ENCODE data around the gene NDUFV2.
"Not testable (repeated sequence)": the region's sequence is repeated elsewhere in the genome, so short reads cannot be mapped to it uniquely, and the experiment has no call there.

The NDUFV2 gene

GRCh38 chr18:9091066-9091476, 11.4 kb upstream of the NDUFV2 start:
- peak; percentile 65 to 66 for DNase-seq

- no peak for DNase-seq
Measured at GRCh38 chr18:9092665-9093064, 9.8 kb upstream of the NDUFV2 start.

DNA sequence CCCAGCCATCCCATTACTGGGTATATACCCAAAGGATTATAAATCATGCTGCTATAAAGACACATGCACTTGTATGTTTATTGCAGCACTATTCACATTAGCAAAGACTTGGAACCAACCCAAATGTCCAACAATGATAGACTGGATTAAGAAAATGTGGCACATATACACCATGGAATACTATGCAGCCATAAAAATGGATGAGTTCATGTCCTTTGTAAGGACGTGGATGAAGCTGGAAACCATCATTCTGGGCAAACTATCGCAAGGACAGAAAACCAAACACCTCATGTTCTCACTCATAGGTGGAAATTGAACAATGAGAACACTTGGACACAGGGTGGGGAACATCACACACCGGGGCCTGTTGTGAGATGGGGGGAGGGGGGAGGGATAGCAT, 9.4 kb upstream of the NDUFV2 start:
- DNase-seq = not testable (repeated sequence)

DNA sequence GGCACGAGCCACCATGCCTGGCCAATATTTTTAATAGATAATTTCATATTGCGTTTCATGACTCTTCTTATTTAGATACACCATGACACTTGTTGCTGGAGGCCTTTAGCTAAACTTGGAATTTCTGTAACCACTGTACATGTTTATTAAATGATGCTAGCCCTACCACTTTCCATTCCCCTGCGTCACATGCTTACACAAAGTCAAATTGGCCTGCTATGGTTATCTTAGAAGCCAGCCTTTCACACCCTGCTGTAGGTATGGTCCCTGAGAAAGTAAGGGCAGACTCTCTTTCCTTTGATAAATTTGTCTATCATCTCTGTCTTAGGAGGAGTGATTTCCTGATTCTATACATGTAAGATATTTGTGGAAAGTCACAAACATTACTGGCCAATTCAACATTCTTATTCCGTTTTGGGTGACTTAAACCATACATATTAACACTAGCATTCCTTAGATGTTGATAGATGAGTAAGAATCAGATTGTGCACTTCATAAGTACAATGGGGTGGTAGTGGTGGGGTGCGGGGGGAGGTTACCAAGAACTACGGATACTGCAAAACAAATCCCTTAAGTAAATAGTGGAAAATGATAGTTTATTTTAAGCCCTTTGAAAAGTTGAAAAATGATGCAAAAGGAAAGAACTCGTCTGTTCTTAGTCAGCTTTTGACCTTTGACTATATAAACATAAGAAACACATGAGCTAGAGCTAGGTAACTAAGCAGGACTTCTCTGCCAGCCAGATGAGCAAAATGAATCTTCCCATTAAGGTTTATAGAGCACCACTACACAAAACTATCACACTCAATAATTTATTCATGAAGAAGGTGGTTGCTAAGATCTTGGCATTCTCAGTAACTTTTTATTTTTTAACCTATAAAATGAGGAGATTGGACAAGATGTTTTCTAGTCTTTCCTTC, 7.9 kb upstream of the NDUFV2 start:
- DNase-seq = peak; percentile 73 to 75

DNA sequence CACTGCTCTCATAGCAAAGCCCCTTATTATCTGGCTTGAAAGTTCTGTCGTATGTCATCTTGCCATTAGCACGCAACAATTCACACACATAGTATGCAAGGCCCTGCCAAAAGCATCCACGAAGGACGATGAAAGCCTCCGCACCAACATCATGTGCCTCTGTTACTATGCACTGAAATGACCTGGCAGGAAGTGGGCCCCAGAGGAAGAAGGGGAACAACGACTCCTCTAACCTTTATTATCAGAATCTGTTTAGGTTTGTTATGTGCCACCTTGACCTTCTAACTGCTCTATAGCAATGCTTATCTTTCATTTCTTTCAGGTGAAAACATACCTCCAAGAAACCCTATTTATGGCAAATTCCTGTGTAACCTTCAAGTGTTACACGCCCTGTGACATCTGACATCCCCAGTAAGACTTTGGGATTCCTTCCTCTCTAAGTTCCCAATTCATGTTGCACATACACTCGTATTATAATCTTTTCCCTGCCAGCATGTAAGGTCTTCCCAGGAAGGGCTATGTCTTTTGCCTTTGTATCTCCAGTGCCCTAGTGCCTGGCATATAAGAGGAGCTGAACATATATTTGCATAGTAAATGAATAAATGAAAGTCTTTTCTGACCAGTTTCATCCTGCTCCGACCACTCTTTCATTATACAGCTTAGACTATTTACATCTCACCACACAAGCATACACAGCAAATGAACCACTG, 7.0 kb upstream of the NDUFV2 start:
- peak; percentile 73 to 77 for DNase-seq

DNA sequence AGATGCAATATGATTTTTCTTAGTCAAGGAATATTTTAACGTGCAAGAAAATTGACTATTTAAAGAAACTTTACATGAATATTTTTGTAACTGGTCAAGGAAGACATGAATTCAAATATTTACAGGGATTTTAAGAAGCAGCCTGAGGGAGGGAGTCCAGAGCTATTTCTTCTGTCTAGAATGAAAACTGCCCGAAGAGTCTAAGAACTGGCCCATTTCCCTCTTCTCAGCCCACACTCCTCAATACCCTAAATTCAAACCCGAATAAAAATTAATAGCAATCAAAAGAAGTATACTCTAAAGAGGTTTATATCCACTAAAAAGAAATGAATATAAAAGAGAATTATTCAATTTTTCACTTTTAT, 6.5 kb upstream of the NDUFV2 start:
- DNase-seq = no peak

DNA sequence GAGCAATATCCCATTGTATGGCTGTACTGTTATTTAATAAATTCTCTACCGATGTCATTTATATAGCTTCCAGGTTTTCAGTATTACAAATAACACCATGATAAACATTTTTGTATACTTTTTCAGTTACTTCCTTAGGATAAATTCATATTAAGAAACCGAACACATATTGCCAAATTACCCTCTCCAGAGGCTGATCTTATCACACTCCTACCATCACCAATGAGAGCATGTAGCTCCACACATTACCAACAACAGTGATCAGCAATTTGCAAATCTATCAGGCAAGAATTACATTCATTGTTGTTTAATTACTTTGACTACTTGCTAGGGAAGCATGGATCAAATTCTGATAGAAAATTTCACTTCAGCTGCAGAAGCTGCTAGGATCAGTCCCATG, 5.8 kb upstream of the NDUFV2 start:
- no peak for DNase-seq

DNA sequence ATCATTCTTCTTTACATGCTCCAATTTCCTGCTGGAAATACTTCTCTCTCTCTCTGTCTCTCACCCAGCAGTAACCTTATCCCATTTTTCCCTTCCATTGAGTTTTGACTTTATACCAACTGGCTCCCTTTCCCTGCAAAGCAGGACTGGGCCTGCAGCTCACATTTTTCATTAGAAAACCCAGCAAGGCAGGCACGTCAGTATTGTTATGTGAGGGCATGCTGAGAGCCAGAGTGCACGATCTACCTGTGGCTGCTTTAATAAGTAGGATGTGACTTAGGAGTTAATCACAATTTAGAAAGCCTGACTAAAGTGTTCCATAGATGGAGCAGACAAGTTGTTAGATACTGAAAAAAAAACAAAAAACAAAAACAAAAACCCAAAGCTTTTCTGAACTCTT, 5.2 kb upstream of the NDUFV2 start:
- DNase-seq = no peak

DNA sequence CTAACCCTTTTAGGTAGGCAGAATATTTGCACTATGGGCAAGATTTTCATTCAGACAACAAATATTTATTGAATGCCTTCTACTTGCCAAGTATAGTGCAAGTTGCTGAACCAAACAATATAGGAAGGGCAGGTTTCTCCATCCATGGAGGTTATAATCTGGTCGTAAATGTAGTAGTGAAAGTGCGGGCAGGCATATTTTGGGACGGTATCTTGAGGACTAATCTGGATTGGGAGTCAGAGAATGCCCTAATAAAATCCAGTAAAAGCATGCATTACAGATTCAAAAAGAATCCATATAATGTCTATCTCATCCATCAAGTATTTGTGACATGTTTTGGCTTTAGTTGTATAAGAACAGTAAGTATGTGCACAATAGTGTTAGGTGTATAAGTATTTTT, 1.7 kb upstream of the NDUFV2 start:
- no peak for DNase-seq

GRCh38 chr18:9101730-9102507, 580 bp upstream of the NDUFV2 start:
- DNase-seq = no peak

- no peak for DNase-seq
Measured at GRCh38 chr18:9103376-9103873, 926 bp downstream of the NDUFV2 start.

- no peak for DNase-seq
Measured at GRCh38 chr18:9104244-9104901, 1.9 kb downstream of the NDUFV2 start.

GRCh38 chr18:9105420-9105819, 2.9 kb downstream of the NDUFV2 start:
- DNase-seq = no peak

DNA sequence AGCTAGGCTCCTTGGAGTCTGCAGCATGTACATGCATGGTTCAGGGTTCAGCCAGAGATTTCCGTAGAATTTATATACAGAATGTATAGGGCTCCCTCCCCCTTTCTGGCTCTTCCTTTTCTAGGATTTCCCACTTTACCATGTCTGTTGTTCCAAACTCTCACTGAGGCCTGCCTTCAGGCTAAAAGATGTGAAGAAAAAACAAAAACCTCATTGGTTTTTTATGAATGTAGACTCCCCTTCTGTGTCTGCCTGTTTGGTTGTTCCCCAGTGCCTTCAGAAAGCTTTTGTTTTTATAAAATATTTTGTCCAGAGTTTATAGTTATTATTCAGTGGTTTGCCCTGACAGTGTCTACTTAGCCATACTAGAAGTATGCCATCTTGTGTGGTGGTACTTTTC, 3.6 kb downstream of the NDUFV2 start:
- DNase-seq = no peak

DNA sequence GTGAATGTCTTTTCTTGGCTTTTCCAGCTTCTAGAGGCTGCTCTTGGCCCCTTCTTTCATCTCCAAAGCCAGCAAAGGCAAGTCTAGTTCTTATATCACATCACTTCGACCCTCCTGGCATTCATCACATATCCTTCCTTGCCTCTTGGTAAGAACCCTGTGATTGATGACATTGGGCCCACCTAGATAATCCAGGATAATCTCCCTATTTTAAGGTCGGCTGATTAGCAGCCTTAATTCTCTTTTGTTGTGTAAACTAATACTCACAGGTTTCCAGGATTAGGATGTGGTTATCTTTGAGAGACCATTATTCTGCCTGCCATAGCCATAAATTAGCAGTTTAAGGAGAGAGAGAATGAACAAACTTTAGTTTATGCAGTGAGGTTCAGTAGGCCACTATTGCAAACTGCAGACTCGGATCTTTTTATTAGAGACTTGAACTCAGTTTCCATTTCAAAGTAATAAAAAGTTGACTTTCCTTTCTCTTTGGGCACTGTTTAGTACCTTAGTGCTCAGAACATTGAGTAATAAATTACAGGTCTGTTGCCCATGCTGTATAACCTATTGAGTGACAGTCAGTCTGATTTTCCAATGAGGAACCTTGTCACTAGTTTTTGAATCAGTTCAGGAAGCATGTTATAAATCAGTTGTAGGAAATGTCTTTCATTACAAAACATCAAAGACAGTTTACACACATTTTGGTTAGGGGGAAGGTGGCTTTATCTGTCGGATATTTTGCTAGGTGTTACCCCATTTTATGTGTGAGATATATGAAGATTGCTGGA, 4.5 kb downstream of the NDUFV2 start:
- DNase-seq = no peak

GRCh38 chr18:9108911-9109310, 6.4 kb downstream of the NDUFV2 start:
- no peak for DNase-seq

GRCh38 chr18:9109523-9109922, 7.0 kb downstream of the NDUFV2 start:
- no peak for DNase-seq

DNA sequence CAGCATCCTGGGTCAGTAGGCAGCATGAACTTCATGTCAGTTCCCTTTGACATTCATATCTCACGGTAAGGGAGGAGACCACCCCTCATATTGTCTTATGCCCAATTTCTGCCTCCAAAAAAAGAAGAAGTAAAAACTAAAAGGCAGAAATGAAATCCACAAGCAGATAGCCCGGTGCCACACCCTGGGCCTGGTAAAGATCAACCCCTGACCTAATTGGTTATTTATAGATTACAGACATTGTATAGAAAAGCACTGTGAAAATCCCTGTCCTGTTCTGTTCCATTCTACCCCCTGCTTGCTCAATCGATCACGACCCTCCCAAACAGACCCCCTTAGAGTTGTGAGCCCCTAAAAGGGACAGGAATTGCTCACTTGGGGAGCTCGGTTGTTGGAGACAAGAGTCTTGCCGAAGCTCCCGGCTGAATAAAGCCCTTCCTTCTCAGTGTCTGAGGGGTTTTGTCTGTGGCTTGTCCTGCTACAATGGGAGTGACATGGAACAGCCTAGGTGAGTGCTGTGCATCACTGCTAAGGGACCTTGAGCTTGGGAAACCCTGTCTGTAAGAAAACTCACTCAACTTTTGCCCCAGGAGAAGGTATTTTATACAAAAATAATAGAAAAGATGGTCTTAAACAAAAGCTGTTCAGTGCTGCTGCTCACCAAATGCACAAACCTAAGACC, 11.1 kb downstream of the NDUFV2 start:
- no peak for DNase-seq

GRCh38 chr18:9115984-9116383, 13.5 kb downstream of the NDUFV2 start:
- DNase-seq = no peak

- no peak for DNase-seq
Measured at GRCh38 chr18:9117980-9118841, 15.7 kb downstream of the NDUFV2 start.
